Activated CD4-positive, alpha-beta T cell treated with anti-CD3 and anti-CD28 coated beads, Interleukin-2, amount 50 U/mL, for 24 hours (primary cell): ENCODE measurements around the gene PHF2.

ENCODE experiments used
- DNase-seq, 2 donors: peaks; one replicate each; pipeline ENCODE4 v3.0.0-alpha.2; 2020; ENCODE audit warnings: low read depth in 1 of 2, low spot score in 1 of 2

PHF2 gene

DNA sequence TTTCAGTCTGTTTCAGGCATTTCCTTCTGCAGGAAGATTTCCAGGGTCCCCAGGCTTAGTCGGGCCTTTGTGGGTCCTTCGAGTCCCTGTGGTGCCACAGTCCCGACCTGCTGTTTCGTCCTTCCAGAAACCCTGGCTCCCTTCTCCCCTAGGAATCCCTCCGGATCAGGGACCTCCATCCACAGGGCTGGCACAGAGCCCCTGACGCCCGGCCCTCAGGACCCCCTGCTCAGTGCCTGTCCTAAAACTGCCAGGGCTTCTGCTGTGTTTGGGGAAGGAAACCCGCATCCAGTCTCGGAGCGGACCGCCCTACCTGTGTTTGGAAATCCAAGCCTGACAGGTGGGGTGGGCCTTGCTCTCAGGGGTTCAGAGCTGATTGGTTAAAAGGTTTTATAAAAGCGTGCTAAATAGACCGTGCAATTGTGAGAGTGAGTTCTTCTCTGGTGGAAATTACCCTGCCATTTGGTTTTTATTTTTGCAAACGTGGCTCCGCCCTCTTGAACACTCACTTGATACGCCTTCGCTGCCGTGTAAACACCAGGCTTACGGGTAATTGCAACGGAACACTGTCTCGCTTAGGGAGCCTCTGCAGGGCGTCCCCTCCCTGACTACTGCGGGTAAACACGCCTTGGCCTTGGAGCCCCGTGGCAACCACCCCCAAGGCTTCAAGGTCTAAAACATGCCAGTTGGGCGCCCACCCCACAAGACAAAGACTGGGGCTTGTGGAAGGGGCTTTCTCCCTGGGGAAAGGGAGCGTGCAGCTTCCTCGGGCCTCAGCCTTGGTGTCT is 121.2 kb downstream of the PHF2 start:
- no peak for DNase-seq

DNA sequence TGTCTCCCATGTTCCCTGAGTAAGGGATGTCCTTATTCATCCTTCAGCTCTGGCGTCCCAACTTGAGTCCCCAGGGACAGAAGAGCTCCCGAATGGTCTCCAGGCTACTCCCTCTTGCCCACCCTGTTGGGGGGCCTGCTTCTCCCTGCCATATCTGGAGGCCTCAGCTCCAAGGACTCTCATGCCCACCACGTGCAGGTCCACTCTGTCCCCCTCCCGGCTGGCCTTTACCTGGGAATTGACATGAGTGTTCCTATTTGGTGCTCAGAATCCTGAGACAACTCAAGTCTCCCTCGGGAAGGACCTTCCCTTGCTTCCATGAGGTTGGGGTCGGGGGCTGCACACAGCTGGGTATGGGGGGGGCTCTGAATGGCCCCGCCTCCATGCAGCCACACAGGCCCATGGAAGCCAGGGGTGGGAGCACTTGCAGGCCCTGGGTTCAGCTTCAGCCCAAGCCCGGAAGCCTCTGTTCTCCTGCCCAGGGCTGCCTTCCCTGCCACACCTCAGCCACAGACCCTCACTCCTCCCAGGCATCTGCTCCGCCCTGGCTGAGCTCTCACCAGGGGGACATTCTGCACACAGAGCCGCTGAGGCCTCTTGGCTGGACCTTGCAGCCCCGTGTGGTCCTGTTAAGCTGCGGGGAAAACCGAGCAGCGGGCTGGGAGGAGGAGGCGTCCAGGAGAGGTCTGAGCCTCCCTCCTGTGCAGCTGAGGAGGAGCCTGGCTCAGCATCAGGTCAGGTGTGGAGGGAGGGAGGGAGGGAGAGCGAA is 121.9 kb downstream of the PHF2 start:
- DNase-seq, result no peak

DNA sequence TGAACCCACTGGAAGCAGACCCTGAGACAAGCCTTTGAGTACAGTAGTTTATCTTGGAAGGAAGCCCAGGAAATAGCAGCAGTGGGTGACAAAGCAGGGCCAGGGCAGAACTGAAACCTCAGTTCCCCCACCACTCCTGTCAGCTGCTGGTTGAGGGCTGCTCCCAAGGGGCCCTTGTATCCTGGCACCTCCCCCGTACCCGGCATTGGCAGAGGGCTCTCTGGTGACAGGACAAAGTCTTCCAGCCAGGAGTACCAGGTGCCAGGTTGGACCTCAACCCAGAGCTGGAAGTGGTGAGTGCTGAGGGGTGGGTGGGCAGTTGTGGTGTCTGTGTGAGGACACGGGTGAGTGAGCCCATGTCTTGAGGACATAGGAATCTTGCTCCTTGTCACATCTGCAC is 123.3 kb downstream of the PHF2 start:
- DNase-seq, result no peak

DNA sequence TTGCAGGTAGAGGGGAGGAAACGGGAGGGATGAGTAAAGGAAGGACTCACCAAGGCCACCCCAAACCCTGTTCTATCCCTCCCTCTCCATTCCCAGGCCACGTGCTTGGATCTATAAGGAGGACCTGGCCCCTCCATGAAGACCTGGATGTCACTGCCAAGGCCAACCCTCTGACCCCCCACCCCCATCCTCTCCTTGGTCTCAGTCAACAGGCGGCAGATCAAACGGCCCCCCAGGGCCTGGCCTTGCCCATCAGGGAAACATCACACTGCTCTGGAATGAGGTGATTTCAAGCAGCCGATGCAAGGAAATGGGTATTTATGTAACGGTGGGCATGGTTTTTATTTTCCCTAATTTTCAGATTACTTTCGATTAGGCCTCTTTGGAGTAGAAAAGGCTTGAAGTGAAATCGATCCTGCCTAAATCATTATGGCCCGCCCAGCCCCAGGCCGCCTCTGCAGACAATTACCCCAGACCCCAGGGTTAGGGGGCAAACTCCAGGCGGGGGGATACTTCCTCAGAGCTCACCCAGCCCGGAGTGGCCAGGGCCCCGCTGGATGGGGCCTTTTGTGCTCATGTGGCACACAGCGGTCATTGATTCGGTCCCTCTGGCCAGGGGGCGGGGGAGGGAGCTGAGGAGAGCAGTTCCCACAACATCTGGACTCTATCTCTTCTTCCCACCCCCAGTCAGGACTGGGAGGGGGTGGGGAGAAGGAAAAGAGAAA is 125.3 kb downstream of the PHF2 start:
- DNase-seq, result no peak

DNA sequence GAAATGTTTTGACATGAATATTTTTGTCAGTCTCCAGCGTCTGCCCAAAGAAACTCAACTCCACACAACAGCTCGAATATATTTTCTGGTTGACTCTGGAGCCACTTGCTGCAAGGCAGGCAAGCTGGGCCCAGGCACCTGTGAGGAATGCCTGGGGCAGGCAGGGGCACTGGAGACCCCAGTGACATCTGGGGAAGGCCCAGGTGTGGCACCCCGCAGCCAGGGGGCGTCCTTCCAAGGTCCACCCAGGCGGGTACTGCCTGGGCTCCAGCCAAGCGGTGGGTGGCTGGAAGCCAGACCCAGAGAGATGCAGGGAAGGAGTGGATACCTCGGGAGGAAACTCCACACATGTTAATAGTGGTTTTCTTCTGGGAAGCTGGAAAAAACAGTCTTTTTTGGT is 125.9 kb downstream of the PHF2 start:
- DNase-seq, result no peak

DNA sequence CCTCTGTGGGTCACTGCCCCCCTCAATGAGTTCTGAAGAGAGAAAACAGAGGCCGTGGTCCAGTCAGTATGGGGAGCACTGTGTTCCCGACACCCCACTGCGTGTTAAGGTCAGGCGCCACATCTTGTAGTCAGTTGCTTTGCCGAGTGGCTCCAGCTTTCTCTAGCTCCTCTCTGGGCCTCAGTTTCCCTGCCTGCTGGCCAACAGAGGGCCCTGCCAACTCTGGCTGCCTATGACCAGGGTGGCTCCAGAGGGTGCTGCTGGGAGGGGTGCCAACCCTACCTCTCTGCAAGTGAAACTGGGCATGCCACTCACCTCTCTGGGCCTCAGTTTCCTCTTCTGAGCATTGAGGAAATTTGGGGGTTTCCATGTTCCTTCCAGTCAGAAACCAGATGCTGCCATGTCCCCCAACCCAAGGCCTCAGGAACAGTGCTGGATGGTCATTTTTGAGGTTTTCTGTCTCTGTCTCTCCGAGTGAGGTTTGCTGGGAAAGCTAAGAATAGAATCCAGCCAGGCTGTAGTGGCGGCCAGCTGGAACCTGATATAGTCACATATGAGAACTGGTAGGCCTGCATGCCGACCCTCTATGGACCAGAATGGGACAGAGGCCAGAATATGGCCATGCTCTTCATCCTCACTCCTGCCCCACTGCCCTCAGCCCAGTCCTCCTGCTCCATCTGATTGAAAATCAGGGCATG is 132.1 kb downstream of the PHF2 start:
- DNase-seq, result no peak

DNA sequence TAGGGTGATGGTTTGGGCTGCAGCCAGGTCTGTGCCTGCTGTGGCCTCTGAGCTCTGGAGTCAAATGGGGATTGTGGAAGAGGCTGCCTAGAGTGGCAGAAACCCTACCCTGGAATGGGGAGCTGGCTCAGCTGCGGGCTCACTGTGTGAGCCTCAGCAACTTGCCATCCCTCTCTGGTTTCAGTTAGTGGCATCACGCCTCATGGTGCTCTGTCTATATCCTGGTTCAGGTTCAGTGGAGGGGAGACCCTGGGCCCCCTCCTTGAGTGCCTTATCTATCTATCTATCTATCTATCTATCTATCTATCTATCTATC is 132.6 kb downstream of the PHF2 start:
- DNase-seq, result no peak

DNA sequence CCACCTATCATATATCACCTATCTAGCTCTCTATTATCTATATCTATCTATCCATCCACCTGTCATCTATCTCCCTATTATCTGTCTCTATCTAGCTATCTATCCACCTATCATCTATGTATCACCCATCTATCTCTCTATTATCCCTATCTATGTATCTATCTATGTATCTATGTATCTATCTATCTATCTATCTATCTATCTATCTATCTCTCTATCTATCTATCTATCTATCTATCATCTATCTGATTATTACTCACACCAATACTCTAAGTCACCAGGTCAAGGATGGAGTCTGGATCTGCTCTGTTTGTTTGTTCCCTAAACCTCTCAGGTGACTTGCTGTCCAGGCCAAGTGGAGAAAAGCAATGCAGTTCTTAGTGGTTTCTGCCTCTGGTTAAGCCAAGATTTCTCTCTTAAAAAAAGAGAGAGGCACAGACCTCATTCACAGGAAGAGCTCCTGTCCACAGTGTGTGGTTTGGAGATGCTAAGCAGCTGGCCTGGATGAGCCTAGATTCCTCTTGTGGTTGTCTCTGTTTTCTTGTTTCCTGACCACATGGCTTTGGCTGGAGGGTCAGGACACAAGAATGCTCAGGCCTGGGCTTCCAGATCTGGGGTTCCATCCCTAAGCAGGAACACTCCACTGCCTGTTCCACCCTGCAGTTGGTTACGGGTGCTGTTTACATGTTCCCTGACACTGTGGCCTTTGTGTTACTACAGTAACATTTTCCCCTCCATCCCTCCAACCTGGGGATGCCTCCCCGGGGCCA is 133.4 kb downstream of the PHF2 start:
- no peak for DNase-seq

DNA sequence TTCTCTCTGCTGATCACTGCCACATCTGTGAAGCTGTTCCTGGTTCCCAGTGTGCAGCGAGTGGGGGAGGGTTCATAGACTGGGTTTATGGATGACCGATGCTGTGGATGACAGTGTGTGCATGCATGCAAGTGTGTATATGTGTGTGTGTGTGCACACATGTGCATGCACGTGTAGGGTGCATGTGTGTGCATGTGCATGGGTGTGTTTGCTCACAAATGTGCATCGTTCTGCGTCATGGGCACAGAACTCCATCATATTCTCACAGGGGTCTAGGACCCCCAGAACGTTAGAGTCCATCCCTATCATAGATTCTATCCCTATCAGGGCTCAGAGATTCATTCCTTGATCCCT is 134.0 kb downstream of the PHF2 start:
- DNase-seq, result no peak

DNA sequence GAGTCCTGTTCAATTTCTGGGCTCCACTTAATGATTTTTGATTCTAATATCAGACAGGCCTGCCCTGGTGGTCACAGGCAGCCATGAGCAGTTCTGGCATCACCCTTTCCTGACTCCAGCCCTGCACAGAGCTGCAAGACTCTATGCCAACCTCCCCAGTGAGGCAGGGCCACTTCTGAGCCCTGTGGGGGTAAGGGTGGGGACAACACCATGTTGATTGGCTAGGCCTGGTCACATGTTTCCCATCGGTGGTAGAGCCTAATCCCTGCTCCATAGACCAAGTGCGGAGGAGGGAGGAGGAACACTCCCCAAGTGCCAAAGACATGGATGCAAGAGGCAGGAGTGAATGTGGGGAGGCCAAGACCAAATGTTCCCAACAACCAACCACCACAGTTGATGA is 134.6 kb downstream of the PHF2 start:
- no peak for DNase-seq

DNA sequence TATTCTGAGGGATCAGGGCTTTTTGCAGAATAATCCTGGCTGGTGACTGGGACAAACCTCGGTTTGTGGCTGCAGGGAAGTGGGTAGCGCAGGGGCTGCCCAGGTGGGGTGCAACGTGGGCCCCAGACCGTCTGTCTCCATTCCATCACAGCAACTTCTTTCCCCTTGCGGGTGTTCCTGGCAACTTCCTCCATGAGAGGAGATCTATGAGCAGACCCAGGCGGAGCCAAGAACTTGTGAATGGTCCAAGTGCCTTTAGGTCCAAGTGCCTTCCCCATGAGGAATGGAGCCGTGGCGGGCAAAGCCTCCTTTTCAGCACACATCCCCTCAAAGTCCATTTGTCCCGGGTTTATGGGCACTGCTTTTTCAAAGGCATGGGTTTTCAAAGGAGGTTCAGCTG is 136.5 kb downstream of the PHF2 start:
- no peak for DNase-seq

DNA sequence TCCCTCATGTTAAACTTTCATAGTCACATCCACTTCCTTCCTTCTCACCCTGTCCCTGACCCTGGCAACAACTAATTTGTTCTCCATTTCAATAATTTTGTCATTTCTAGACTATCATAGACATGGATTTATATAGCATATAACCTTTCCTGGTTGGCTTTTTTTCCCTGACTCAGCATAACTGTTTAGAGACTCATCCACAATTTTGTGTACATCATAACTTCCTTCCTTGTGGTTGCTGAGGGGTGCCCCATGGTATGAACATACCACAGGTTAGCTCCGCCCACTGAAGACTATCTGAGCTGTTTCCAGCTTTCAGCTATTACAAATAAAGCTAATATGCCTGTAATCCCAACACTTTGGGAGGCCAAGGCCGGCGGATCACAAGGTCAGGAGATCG is 137.3 kb downstream of the PHF2 start:
- DNase-seq, result no peak

DNA sequence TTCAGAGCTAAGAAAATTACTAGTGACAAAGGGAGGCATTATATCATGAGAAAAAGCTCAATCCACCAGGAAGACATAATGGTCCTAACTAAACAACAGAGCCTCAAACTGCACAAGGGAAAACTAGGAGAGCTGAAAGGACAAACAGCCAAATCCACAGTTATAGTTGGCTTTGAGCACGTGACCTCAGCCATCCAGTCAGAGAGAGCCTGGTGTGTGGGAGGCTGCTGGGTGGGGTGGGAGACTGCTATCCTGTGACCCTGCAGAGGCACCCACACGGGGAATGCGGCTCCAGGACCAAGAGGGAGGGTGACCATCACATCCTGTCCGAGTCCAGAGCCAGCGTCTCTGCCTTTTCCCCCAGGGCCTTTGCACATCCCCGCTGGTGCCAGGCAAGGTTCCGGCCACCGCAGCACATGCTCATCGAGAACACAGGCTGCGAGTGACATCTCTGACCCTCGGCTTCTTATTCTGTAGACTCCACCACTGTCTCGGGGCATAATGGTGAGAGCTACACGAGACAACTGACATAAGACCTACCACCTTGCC is 145.1 kb downstream of the PHF2 start:
- no peak for DNase-seq

DNA sequence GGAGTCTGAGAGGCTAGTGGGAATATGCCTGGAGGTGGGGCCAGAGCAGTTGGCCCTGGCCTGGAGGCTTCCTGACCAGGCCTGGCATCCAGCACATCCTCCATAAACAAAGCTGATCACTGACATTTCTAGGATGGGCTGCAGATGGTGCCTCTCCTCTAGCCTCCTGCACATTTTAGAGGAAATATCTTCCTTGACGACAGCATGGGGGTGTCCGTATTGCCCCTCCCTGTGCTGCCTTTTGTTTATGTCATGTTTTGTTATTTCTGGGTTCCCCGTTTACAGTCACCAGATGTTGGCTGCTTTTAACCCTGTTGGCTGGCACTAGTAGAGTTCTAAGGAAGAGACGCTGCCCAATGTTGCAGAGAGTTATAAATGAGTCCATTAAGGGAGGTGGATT is 148.5 kb downstream of the PHF2 start:
- no peak for DNase-seq

DNA sequence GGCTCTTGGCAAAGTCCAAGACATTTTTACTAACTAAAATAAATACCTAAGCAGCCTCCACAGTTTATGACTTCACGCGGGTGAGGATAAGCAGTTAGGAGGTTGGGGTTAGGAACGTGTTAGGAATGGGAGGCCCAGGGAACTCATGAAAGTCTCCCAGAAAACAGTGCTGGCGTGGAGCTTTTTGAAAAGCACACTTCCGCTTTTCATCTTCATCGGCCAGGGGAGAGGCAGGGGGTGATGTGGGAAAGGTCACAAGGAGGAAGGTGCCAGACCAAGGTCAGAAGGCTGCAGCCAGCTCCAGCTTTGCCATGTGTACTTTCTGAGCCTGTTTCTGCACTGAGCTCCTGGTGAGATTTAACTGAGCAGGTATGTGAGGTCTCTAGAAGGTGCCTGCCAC is 149.0 kb downstream of the PHF2 start:
- DNase-seq, result no peak

DNA sequence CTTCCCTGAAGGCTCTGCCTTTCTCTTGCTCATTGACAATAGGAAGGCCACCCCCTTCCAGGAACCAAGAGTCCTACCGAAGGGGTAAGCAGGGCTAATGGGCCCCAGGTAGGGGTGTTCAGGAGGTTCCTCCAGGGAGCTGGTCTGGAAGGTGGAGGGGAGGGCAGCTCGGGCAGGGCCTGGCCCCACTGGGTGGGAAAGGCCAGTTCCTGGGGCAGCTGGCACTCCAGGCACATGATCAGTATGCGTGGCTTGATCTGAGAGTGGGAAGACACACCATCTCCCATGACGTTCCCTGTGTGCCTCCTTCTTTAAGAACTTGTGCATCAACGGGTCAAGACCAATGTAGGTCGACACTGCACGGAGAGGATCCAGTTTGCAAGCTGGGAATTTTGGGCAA is 149.8 kb downstream of the PHF2 start:
- DNase-seq, result no peak
